Stimulated activated CD8-positive, alpha-beta memory T cell treated with anti-CD3 and anti-CD28 coated beads, Interleukin-12 subunit alpha, Interleukin-12 subunit beta, amount 100 ng/mL, for 24 hours (primary cell): ENCODE results near the gene CREB1.

ENCODE experiments used
- DNase-seq: peaks from one replicate; pipeline ENCODE4 v3.0.0-alpha.2; 2020; ENCODE audit errors: extremely low read depth

Gene CREB1

GRCh38 chr2:207541933-207542332 lies 12.2 kb downstream of the CREB1 start:
- no peak for DNase-seq

- no peak for DNase-seq
Observed at GRCh38 chr2:207543272-207543671, 13.5 kb downstream of the CREB1 start.

GRCh38 chr2:207546822-207547221 lies 17.1 kb downstream of the CREB1 start:
- no peak for DNase-seq

- no peak for DNase-seq
Observed at GRCh38 chr2:207549145-207549544, 19.4 kb downstream of the CREB1 start.

- DNase-seq: no peak
Observed at GRCh38 chr2:207558079-207558491, 28.3 kb downstream of the CREB1 start.

- DNase-seq: no peak
Observed at GRCh38 chr2:207561386-207562080, 31.8 kb downstream of the CREB1 start.

GRCh38 chr2:207565736-207566500 lies 36.2 kb downstream of the CREB1 start:
- DNase-seq: no peak

GRCh38 chr2:207567671-207568070 lies 37.9 kb downstream of the CREB1 start:
- DNase-seq: no peak

- no peak for DNase-seq
Observed at GRCh38 chr2:207571370-207571769, 41.6 kb downstream of the CREB1 start.

- no peak for DNase-seq
Observed at GRCh38 chr2:207584952-207585351, 55.2 kb downstream of the CREB1 start.

- DNase-seq: no peak
Observed at GRCh38 chr2:207587305-207587704, 57.5 kb downstream of the CREB1 start.

GRCh38 chr2:207589143-207589542 lies 59.4 kb downstream of the CREB1 start:
- DNase-seq: no peak

GRCh38 chr2:207593277-207593676 lies 63.5 kb downstream of the CREB1 start:
- no peak for DNase-seq

- DNase-seq: no peak
Observed at GRCh38 chr2:207594264-207594663, 64.5 kb downstream of the CREB1 start.

- DNase-seq: no peak
Observed at GRCh38 chr2:207594731-207595130, 65.0 kb downstream of the CREB1 start.

GRCh38 chr2:207599636-207600035 lies 69.9 kb downstream of the CREB1 start:
- DNase-seq: no peak

- DNase-seq: no peak
Observed at GRCh38 chr2:207600231-207600630, 70.5 kb downstream of the CREB1 start.

GRCh38 chr2:207601774-207602173 lies 72.0 kb downstream of the CREB1 start:
- no peak for DNase-seq

- DNase-seq: no peak
Observed at GRCh38 chr2:207603486-207603885, 73.7 kb downstream of the CREB1 start.

- no peak for DNase-seq
Observed at GRCh38 chr2:207606399-207606798, 76.6 kb downstream of the CREB1 start.

- DNase-seq: no peak
Observed at GRCh38 chr2:207606829-207607228, 77.1 kb downstream of the CREB1 start.

- no peak for DNase-seq
Observed at GRCh38 chr2:207612714-207613113, 83.0 kb downstream of the CREB1 start.

- no peak for DNase-seq
Observed at GRCh38 chr2:207614824-207615223, 85.1 kb downstream of the CREB1 start.
